ENCODE measurements around the gene INTS11. TPM values are rescaled to one million over a fixed set of nuclear protein-coding genes. Genes with fewer than 3 reads are reported as not detected.
"Not testable (repeated sequence)": the region's sequence is repeated elsewhere in the genome, so short reads cannot be mapped to it uniquely, and the experiment has no call there.

Gene INTS11
- total and polyA plus RNA-seq, 2 experiments from 2014 or later, result 102 to 161 TPM

- Histone ChIP-seq H2AFZ (no peak overlapping the region), H3K9me2 (ENCODE audit: insufficient read depth) (no peaks in the 10 kb centered on the region), H4K20me1 (replicated peaks; ENCODE audit: insufficient read depth) (peaks cover 12% of the 10 kb centered on the region), H3K4me1 (ENCODE audit: insufficient read depth) (peaks cover 4% of the 10 kb centered on the region; the same call in 1 of the 2 replicates), H3K4me2 (no peak overlapping the region), H3K4me3 (no peak overlapping the region), H3K36me3 (ENCODE audit: insufficient read depth) (no peaks in the 10 kb centered on the region), H3F3A (replicated peaks; ENCODE audit: low read depth) (peaks cover 22% of the 10 kb centered on the region), H3K27me3 (ENCODE audit: insufficient read depth) (no peaks in the 10 kb centered on the region), H3K27ac (ENCODE audit: low read depth) (no peak overlapping the region), H3K79me2 (replicated peaks; ENCODE audit: insufficient read depth) (peaks cover 21% of the 10 kb centered on the region)
- no peak for TF ChIP-seq EZH2phosphoT487 (IDR thresholded peaks at IDR 0.05; ENCODE audit: unreplicated experiment)
- no peak for TF ChIP-seq CREB1 (CRISPR knock-in tag; IDR thresholded peaks at IDR 0.05; ENCODE audit: low read depth)
- TF ChIP-seq STAT1 (IDR thresholded peaks at IDR 0.05; ENCODE audit: unreplicated experiment), result no peak
- TF ChIP-seq JUNB (IDR thresholded peaks at IDR 0.05; ENCODE audit: unreplicated experiment), result no peak
- no peak for TF ChIP-seq NANOG (IDR thresholded peaks at IDR 0.05; ENCODE audit: borderline replicate concordance)
- TF ChIP-seq EZH2 (IDR thresholded peaks at IDR 0.05; ENCODE audit: low read depth, unreplicated experiment), result no peak
- DNase-seq (ENCODE audit: low spot score), result no peak
- H3K27me3 Mint-ChIP-seq (ENCODE audit: insufficient read depth, low read depth, poor library complexity), result peaks cover 8% of the 10 kb centered on the region
- H3K36me3 Mint-ChIP-seq (ENCODE audit: low read depth), result peaks cover 9% of the 10 kb centered on the region; the same call in 2 of the 3 replicates
- no peak overlapping the region for H3K27ac Mint-ChIP-seq
- ATAC-seq, result no peak
- no peaks in the 10 kb centered on the region; the same call in 1 of the 3 replicates for H3K9me3 Mint-ChIP-seq
- H3K4me3 Mint-ChIP-seq, result no peak overlapping the region
- peaks cover 3% of the 10 kb centered on the region; the same call in 2 of the 3 replicates for H3K4me1 Mint-ChIP-seq
Measured at GRCh38 chr1:1370771-1371300, 46.4 kb upstream of the INTS11 start.

DNA sequence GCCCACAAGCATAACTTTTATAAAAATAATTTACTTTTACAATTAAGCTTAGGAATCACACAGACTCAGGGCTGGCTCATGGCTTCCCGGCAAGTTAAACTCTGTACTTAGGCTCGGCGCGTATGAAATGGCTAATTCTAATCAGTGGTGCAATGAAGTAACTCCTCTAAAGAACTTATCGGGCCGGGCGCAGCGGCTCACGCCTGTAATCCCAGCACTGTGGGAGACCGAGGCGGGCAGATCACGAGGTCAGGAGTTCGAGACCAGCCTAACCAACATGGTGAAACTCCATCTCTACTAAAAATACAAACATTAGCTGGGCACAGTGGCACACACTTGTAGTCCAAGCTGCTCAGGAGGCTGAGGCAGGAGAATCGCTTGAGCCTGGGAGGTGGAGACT, 45.6 kb upstream of the INTS11 start:
- Histone ChIP-seq H4K20me1 (replicated peaks; ENCODE audit: insufficient read depth) (peaks cover 12% of the 10 kb centered on the region), H3F3A (replicated peaks; ENCODE audit: low read depth) (peaks cover 24% of the 10 kb centered on the region), H3K79me2 (replicated peaks; ENCODE audit: insufficient read depth) (peaks cover 21% of the 10 kb centered on the region)
- H3K27ac Mint-ChIP-seq; H3K27me3 Mint-ChIP-seq (ENCODE audit: insufficient read depth, low read depth, poor library complexity); H3K27me3 ChIP-seq (ENCODE audit: insufficient read depth); H3K9me3 Mint-ChIP-seq; H3K4me3 ChIP-seq; H3K9me2 ChIP-seq (ENCODE audit: insufficient read depth); DNase-seq (ENCODE audit: low spot score); H3K4me3 Mint-ChIP-seq; H3K4me2 ChIP-seq; ATAC-seq; H3K4me1 Mint-ChIP-seq; H3K4me1 ChIP-seq (ENCODE audit: insufficient read depth); H3K27ac ChIP-seq (ENCODE audit: low read depth); H2AFZ ChIP-seq; H3K36me3 ChIP-seq (ENCODE audit: insufficient read depth); H3K36me3 Mint-ChIP-seq (ENCODE audit: low read depth): not testable (repeated sequence)

DNA sequence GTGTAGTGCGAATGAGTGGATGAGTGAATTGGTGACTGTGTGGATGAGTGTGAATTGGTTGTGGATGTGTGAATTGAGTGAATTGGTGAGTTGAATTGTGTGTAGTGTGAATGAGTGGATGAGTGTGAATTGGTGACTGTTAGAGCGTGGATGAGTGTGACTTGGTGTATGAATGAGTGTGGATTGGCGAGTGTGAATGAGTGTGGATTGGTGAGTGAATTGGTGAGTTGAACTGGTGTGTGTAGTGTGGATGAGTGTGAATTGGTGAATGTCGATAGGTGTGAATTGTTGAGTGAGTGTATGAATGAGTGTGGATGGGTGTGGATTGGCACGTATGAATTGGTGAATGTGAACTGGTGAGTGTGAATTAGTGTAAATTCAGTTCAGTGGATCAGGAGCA, 42.9 kb upstream of the INTS11 start:
- H3K4me3 ChIP-seq, result no peak overlapping the region
- peaks cover under 1% of the 10 kb centered on the region; the same call in 2 of the 3 replicates for H3K4me1 Mint-ChIP-seq
- no peaks in the 10 kb centered on the region for H3K36me3 Mint-ChIP-seq (ENCODE audit: low read depth)
- ATAC-seq (no peak), DNase-seq (ENCODE audit: low spot score) (no peak)
- peaks cover 15% of the 10 kb centered on the region; the same call in 1 of the 2 replicates for H3F3A ChIP-seq (replicated peaks; ENCODE audit: low read depth)
- H2AFZ ChIP-seq, result no peak overlapping the region
- H3K9me3 Mint-ChIP-seq, result no peaks in the 10 kb centered on the region; the same call in 2 of the 3 replicates
- H3K79me2 ChIP-seq (replicated peaks; ENCODE audit: insufficient read depth), result no peaks in the 10 kb centered on the region
- H3K4me1 ChIP-seq (ENCODE audit: insufficient read depth), result peaks cover under 1% of the 10 kb centered on the region; the same call in 1 of the 2 replicates
- H3K27me3 ChIP-seq (ENCODE audit: insufficient read depth), result no peaks in the 10 kb centered on the region
- H3K27ac Mint-ChIP-seq, result no peak overlapping the region
- H3K36me3 ChIP-seq (ENCODE audit: insufficient read depth), result no peaks in the 10 kb centered on the region
- H3K4me2 ChIP-seq, result no peak overlapping the region
- H3K27me3 Mint-ChIP-seq (ENCODE audit: insufficient read depth, low read depth, poor library complexity), result peaks cover 8% of the 10 kb centered on the region
- no peak overlapping the region for H3K27ac ChIP-seq (ENCODE audit: low read depth)
- H3K9me2 ChIP-seq (ENCODE audit: insufficient read depth), result no peaks in the 10 kb centered on the region
- 0 out of 2 replicates have a peak, but pooled peaks cover 2% of the 10 kb centered on the region for H4K20me1 ChIP-seq (replicated peaks; ENCODE audit: insufficient read depth)
- no peak overlapping the region for H3K4me3 Mint-ChIP-seq
- TF ChIP-seq ETS1 (IDR thresholded peaks at IDR 0.05) (no peak), CREB1 (CRISPR knock-in tag; IDR thresholded peaks at IDR 0.05; ENCODE audit: low read depth) (no peak), NANOG (IDR thresholded peaks at IDR 0.05; ENCODE audit: borderline replicate concordance) (no peak), EZH2 (IDR thresholded peaks at IDR 0.05; ENCODE audit: low read depth, unreplicated experiment) (no peak), EZH2phosphoT487 (IDR thresholded peaks at IDR 0.05; ENCODE audit: unreplicated experiment) (no peak), REST (IDR thresholded peaks at IDR 0.05; ENCODE audit: unreplicated experiment) (no peak), POLR2AphosphoS5 (IDR thresholded peaks at IDR 0.05; ENCODE audit: low read depth) (no peak), CTCF (conservative IDR thresholded peaks at IDR 0.05; ENCODE audit: low read depth in 2 of 2) (no peak), ZNF114 (CRISPR knock-in tag; IDR thresholded peaks at IDR 0.05) (no peak), JUNB (IDR thresholded peaks at IDR 0.05; ENCODE audit: unreplicated experiment) (no peak), ZNF331 (CRISPR knock-in tag; IDR thresholded peaks at IDR 0.05; ENCODE audit: low read depth) (no peak)

Data from GM23338 (cell line).